Gastrocnemius medialis (tissue), 4 donors: ENCODE data around the gene ATP6V0E2. TPM values are rescaled to one million over a fixed set of nuclear protein-coding genes. Genes with fewer than 3 reads are reported as not detected.

Experiments
- ATAC-seq, 2 donors: fragments of 150-250 bp; one replicate each; pipeline ENCODE4 v1.9.1; 2016
- DNase-seq, 2 donors: peaks; one replicate each; pipeline ENCODE4 v3.0.0-alpha.2; 2019
- H3K27ac ChIP-seq, 4 donors: fragments of 200-600 bp; sonication (generic); 1 replicate in 1 of 4; 2 replicates in 3 of 4; pipeline ENCODE4 v1.5.1; 2016 to 2018; ENCODE audit warnings: mild to moderate bottlenecking in 2 of 4, moderate library complexity in 1 of 4
- H3K27me3 ChIP-seq, 3 donors: fragments of 200-600 bp; sonication (generic) in 2 of 3; 1 replicate in 1 of 3; 2 replicates in 2 of 3; pipeline versions ENCODE4 v1.5.1 to v1.6.0; 2016 to 2019; ENCODE audit warnings: mild to moderate bottlenecking in 1 of 3, moderate library complexity in 1 of 3
- H3K36me3 ChIP-seq, 2 donors: fragments of 200-600 bp; sonication (generic) in 1 of 2; one replicate each; pipeline ENCODE4 v1.5.1; 2017 to 2018
- H3K4me1 ChIP-seq, 2 donors: fragments of 200-600 bp; sonication (generic) in 1 of 2; one replicate each; pipeline ENCODE4 v1.5.1; 2016 to 2017; ENCODE audit warnings: mild to moderate bottlenecking in 2 of 2
- H3K4me3 ChIP-seq, 4 donors: fragments of 200-600 bp; sonication (generic) in 3 of 4; 1 replicate in 1 of 4; 2 replicates in 3 of 4; pipeline ENCODE4 v1.5.1; 2016 to 2019; ENCODE audit warnings: mild to moderate bottlenecking in 2 of 4
- H3K9me3 ChIP-seq, 3 donors: fragments of 200-600 bp; sonication (generic) in 2 of 3; 1 replicate in 1 of 3; 2 replicates in 2 of 3; pipeline ENCODE4 v1.5.1; 2016 to 2019
- POLR2A ChIP-seq, 2 donors: fragments of 450-650 bp; IDR thresholded peaks; one replicate each; pipeline ENCODE4 v1.6.1; 2017; ENCODE audit warnings: antibody characterized with exemption in 2 of 2, mild to moderate bottlenecking in 2 of 2, moderate library complexity in 2 of 2
- in situ Hi-C, 4 donors: fragments of 200-750 bp; cut with MboI; loops; one replicate each; pipeline versions ENCODE4 v1.15.0 to v1.8.0; 2017; ENCODE audit warnings: low sequenced_read_pairs in 4 of 4
- intact Hi-C: fragments of 100-400 bp; cut with DNase I; formaldehyde crosslinking; loops from one replicate; pipeline ENCODE4 v1.15.1; 2023; ENCODE audit warnings: low total_unique reads
- total RNA-seq, 4 donors: library from RNA; depleted of rRNA; stranded (reverse); fragments of >200 nt; gene quantifications; one replicate each; pipeline versions ENCODE4 v1.1.0 to v1.2.3, GENCODE V29; 2016
- TF ChIP-seq, protein P1 (sequence below), 5 experiments: fragments of 450-650 bp in 3 of 5; fragments of 200-600 bp in 2 of 5; sonication (generic) in 2 of 5; IDR thresholded peaks in 4 of 5; conservative IDR thresholded peaks in 1 of 5; 1 replicate in 4 of 5; 2 replicates in 1 of 5; pipeline ENCODE4 v1.5.1; 2016 to 2019; ENCODE audit warnings: antibody characterized with exemption in 5 of 5, mild to moderate bottlenecking in 3 of 5, moderate library complexity in 3 of 5

ATP6V0E2 gene
- total RNA-seq, 4 donors from 2014 or later: 9.0 to 46.3 (median 12.9) TPM

DNA sequence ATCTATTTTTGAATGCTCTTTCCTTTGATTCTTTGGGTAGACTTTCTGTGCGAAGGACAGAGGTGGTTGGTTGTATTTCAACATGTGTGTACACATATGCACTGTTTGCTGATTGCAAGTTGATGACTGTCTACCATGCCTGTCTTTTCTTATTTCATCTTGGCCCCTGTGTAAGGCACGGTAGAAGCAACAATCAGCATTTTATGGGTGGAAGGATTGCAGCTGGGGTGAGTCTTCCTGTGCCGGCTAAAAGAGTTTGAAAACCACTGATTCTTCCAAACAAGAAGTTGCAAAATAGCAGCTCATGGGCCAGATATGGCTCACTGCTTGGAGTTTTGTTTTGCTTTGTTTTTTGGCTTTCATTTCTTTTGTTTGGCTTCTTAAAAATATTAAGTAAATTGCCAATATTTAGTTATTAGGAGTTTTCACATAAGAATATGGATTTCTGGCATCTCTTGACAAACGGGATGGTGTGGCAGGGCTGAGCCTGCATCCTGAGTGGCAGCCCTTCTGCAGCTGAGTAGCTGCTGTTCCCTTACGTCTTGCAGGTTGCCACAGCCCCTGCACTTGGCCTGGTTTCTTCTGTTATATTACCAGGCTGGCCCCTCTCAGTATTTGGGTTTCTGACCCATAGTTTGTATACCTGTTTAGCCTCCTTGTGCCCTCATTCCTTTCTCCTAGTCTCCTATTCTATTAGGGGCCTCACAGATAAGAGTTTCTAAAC, 28.4 kb upstream of the ATP6V0E2 start:
- no peak for ATAC-seq
- H3K9me3 ChIP-seq: no peaks in the 10 kb centered on the region

DNA sequence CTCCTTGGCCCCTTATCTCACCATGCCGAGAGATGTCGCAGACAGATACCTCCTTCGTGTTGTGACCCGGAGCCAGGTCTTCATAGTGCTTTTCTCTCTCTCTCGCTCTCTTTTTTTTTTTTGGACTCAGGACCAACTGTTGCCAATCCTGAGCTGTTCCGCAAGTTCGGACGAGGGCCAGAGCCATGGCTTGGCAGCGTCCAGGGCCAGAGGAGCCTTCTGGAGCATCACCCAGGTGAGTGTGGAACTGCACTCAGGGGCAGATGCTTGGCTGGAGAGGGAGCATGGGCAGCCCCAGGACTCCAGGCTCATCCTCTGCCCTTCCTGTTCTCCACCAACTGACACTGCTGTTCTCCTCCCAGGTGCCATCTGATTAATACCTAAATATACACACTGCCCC, 27.7 kb upstream of the ATP6V0E2 start:
- peaks cover 2 to 7% of the 10 kb centered on the region in 2 donors for H3K4me1 ChIP-seq
- no peak overlapping the region for H3K27ac ChIP-seq
- H3K36me3 ChIP-seq: peaks cover 0 to 30% of the 10 kb centered on the region in 2 donors
- H3K4me3 ChIP-seq: no peak overlapping the region
- TF ChIP-seq, protein P1, sequence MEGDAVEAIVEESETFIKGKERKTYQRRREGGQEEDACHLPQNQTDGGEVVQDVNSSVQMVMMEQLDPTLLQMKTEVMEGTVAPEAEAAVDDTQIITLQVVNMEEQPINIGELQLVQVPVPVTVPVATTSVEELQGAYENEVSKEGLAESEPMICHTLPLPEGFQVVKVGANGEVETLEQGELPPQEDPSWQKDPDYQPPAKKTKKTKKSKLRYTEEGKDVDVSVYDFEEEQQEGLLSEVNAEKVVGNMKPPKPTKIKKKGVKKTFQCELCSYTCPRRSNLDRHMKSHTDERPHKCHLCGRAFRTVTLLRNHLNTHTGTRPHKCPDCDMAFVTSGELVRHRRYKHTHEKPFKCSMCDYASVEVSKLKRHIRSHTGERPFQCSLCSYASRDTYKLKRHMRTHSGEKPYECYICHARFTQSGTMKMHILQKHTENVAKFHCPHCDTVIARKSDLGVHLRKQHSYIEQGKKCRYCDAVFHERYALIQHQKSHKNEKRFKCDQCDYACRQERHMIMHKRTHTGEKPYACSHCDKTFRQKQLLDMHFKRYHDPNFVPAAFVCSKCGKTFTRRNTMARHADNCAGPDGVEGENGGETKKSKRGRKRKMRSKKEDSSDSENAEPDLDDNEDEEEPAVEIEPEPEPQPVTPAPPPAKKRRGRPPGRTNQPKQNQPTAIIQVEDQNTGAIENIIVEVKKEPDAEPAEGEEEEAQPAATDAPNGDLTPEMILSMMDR (IDR thresholded peaks at IDR 0.05 in 4 of 5, conservative IDR thresholded peaks at IDR 0.05 in 1 of 5): no peak
- TF ChIP-seq POLR2A (IDR thresholded peaks at IDR 0.05): no peak
- in situ Hi-C loops: no loop called here
- DNase-seq: no peak
- no peaks in the 10 kb centered on the region for H3K9me3 ChIP-seq
- intact Hi-C loops: no loop called here
- no peaks in the 10 kb centered on the region for H3K27me3 ChIP-seq
- no peak for ATAC-seq

More for the DNA sequence above, 28.4 kb upstream of the ATP6V0E2 start:
- TF ChIP-seq, protein P1 (IDR thresholded peaks at IDR 0.05 in 4 of 5, conservative IDR thresholded peaks at IDR 0.05 in 1 of 5): no peak
- TF ChIP-seq POLR2A (IDR thresholded peaks at IDR 0.05): no peak
- Histone ChIP-seq H3K4me3 (no peak overlapping the region), H3K27me3 (no peaks in the 10 kb centered on the region), H3K27ac (no peak overlapping the region), H3K4me1 (peaks cover 8% of the 10 kb centered on the region in 2 donors), H3K36me3 (peaks cover 0 to 30% of the 10 kb centered on the region in 2 donors)
- DNase-seq: no peak
- in situ Hi-C loops: no loop called here
- intact Hi-C loops: no loop called here

DNA sequence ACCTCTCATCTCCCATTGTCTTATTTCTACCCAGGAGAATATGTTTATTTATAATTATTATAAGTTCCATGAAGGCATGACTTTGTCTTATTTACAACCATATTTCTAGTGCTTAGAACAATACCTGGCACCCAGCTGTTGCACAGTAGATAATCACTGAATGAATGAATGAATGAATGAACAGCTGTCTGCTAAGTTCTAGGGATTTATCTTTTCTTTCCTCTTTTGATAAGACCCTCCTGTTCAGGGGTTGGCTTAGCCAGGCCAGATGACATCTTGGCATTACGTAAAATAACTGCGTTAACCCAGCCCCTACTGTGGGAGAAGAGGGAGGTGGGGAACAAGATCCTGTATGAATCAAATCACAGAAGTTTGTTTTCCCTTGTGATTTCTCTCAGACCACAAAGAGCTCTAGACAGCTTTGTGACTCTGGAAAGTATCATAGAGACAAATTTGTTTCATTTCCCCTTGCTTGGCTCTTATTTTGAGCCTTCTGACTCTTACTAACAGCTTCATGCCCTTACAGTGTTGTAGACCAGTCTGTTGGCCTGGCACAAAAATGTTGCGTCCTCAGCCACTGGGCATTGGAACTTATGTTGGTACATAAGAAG, 27.2 kb upstream of the ATP6V0E2 start:
- H3K9me3 ChIP-seq: no peaks in the 10 kb centered on the region
- H3K27ac ChIP-seq: no peak overlapping the region
- H3K4me3 ChIP-seq: no peak overlapping the region
- H3K36me3 ChIP-seq: peaks cover 0 to 30% of the 10 kb centered on the region in 2 donors
- in situ Hi-C loops: no loop called here
- DNase-seq (no peak), ATAC-seq (no peak)
- H3K27me3 ChIP-seq: no peaks in the 10 kb centered on the region
- H3K4me1 ChIP-seq: peaks cover 0 to 7% of the 10 kb centered on the region in 2 donors
- intact Hi-C loops: no loop called here
- TF ChIP-seq, protein P1 (IDR thresholded peaks at IDR 0.05 in 4 of 5, conservative IDR thresholded peaks at IDR 0.05 in 1 of 5): no peak
- TF ChIP-seq POLR2A (IDR thresholded peaks at IDR 0.05): no peak

DNA sequence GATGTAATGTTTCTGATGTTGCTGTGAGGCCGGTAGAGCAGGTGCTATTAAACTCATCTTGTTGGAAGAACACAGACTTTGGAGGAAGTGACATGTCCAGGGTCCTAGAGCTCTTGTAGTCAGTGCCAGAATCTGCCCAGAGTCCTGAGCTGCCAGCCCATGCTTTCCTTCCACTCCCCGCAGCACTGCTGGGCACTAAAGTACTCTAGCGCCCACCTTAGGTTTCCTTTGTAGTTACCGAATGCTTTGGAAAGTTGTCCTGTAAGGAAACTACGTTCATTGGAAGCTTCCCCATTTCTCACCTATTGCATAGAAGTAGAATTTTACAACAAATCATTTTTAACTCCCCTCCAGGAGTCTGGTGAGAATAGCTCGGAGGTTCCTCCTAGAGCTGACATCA, 24.6 kb upstream of the ATP6V0E2 start:
- Histone ChIP-seq H3K36me3 (peaks cover 0 to 37% of the 10 kb centered on the region in 2 donors), H3K4me3 (no peak overlapping the region), H3K27me3 (no peaks in the 10 kb centered on the region), H3K4me1 (no peaks in the 10 kb centered on the region), H3K27ac (no peak overlapping the region), H3K9me3 (no peaks in the 10 kb centered on the region)
- no peak for DNase-seq
- TF ChIP-seq, protein P1 (IDR thresholded peaks at IDR 0.05 in 4 of 5, conservative IDR thresholded peaks at IDR 0.05 in 1 of 5): no peak
- no peak for TF ChIP-seq POLR2A (IDR thresholded peaks at IDR 0.05)
- in situ Hi-C loops (no loop called here), intact Hi-C loops (no loop called here)
- ATAC-seq: no peak
